ENCODE data around the gene POLR2L.

The POLR2L gene

GRCh38 chr11:839280-839623 lies 3.1 kb downstream of the POLR2L start:
- Histone ChIP-seq H3K9me2 (replicated peaks; ENCODE audit: insufficient read depth, low read length) (no peaks in the 10 kb centered on the region), H3F3A (ENCODE audit: insufficient read depth) (no peaks in the 10 kb centered on the region), H2AFZ (ENCODE audit: low read depth, low read length, severe bottlenecking) (no peak overlapping the region), H3K79me2 (ENCODE audit: insufficient read depth, low read length) (peaks cover 19% of the 10 kb centered on the region), H3K4me2 (ENCODE audit: low read depth, low read length, poor library complexity, severe bottlenecking) (no peak overlapping the region), H4K20me1 (ENCODE audit: low read depth, low read length) (peaks cover 6% of the 10 kb centered on the region; the same call in 1 of the 2 replicates), H3K4me3 (ENCODE audit: insufficient read depth, low read length, poor library complexity, severe bottlenecking) (no peak overlapping the region), H3K9ac (ENCODE audit: low read length) (no peak overlapping the region), H3K27me3 (ENCODE audit: low read length) (no peaks in the 10 kb centered on the region), H3K36me3 (ENCODE audit: low read length) (no peaks in the 10 kb centered on the region), H3K9me3 (ENCODE audit: insufficient read depth, low read length) (no peaks in the 10 kb centered on the region), H3K27ac (ENCODE audit: low read depth, low read length) (no peak overlapping the region)
- TF ChIP-seq CTCF (IDR thresholded peaks at IDR 0.05; ENCODE audit: insufficient read depth, low read length, poor library complexity, severe bottlenecking) (no peak), EZH2phosphoT487 (conservative IDR thresholded peaks at IDR 0.05; ENCODE audit: low read length) (no peak)

GRCh38 chr11:838441-839279 lies 3.7 kb downstream of the POLR2L start:
- peaks cover 6% of the 10 kb centered on the region; the same call in 1 of the 2 replicates for H4K20me1 ChIP-seq (ENCODE audit: low read depth, low read length)
- H3K79me2 ChIP-seq (ENCODE audit: insufficient read depth, low read length): peaks cover 19% of the 10 kb centered on the region
- no peak overlapping the region for H3K4me2 ChIP-seq (ENCODE audit: low read depth, low read length, poor library complexity, severe bottlenecking)
- H3K9me2 ChIP-seq (replicated peaks; ENCODE audit: insufficient read depth, low read length): no peaks in the 10 kb centered on the region
- no peaks in the 10 kb centered on the region for H3K9me3 ChIP-seq (ENCODE audit: insufficient read depth, low read length)
- no peak overlapping the region for H3K27ac ChIP-seq (ENCODE audit: low read depth, low read length)
- H3K9ac ChIP-seq (ENCODE audit: low read length): no peak overlapping the region
- H3F3A ChIP-seq (ENCODE audit: insufficient read depth): no peaks in the 10 kb centered on the region
- no peaks in the 10 kb centered on the region for H3K36me3 ChIP-seq (ENCODE audit: low read length)
- TF ChIP-seq CTCF (IDR thresholded peaks at IDR 0.05; ENCODE audit: insufficient read depth, low read length, poor library complexity, severe bottlenecking): no peak
- TF ChIP-seq EZH2phosphoT487 (conservative IDR thresholded peaks at IDR 0.05; ENCODE audit: low read length): no peak
- H3K4me3 ChIP-seq (ENCODE audit: insufficient read depth, low read length, poor library complexity, severe bottlenecking): no peak overlapping the region
- no peak overlapping the region for H2AFZ ChIP-seq (ENCODE audit: low read depth, low read length, severe bottlenecking)
- H3K27me3 ChIP-seq (ENCODE audit: low read length): no peaks in the 10 kb centered on the region

GRCh38 chr11:837990-838307 lies 4.4 kb downstream of the POLR2L start:
- H3K4me3 ChIP-seq (ENCODE audit: insufficient read depth, low read length, poor library complexity, severe bottlenecking): no peak overlapping the region
- no peak overlapping the region for H3K4me2 ChIP-seq (ENCODE audit: low read depth, low read length, poor library complexity, severe bottlenecking)
- peaks cover 6% of the 10 kb centered on the region; the same call in 1 of the 2 replicates for H4K20me1 ChIP-seq (ENCODE audit: low read depth, low read length)
- H3F3A ChIP-seq (ENCODE audit: insufficient read depth): no peaks in the 10 kb centered on the region
- H3K36me3 ChIP-seq (ENCODE audit: low read length): no peaks in the 10 kb centered on the region
- no peak overlapping the region for H2AFZ ChIP-seq (ENCODE audit: low read depth, low read length, severe bottlenecking)
- peaks cover 19% of the 10 kb centered on the region for H3K79me2 ChIP-seq (ENCODE audit: insufficient read depth, low read length)
- no peaks in the 10 kb centered on the region for H3K27me3 ChIP-seq (ENCODE audit: low read length)
- H3K9ac ChIP-seq (ENCODE audit: low read length): no peak overlapping the region
- H3K27ac ChIP-seq (ENCODE audit: low read depth, low read length): no peak overlapping the region
- H3K9me3 ChIP-seq (ENCODE audit: insufficient read depth, low read length): no peaks in the 10 kb centered on the region
- no peaks in the 10 kb centered on the region for H3K9me2 ChIP-seq (replicated peaks; ENCODE audit: insufficient read depth, low read length)
- TF ChIP-seq EZH2phosphoT487 (conservative IDR thresholded peaks at IDR 0.05; ENCODE audit: low read length) (no peak), CTCF (IDR thresholded peaks at IDR 0.05; ENCODE audit: insufficient read depth, low read length, poor library complexity, severe bottlenecking) (no peak)
